BE2C (cell line): ENCODE measurements around the gene CDK12.
"Not testable (repeated sequence)": the region's sequence is repeated elsewhere in the genome, so short reads cannot be mapped to it uniquely, and the experiment has no call there.

Experiments
- DNase-seq: peaks from one replicate; pipeline ENCODE4 v3.0.0-alpha.2; 2020
- H3K27me3 ChIP-seq: fragments of 250-450 bp; sonication (Bioruptor Pico); 2 replicates; pipeline ENCODE4 v1.5.1; 2020; ENCODE audit warnings: mild to moderate bottlenecking
- H3K36me3 ChIP-seq: fragments of 250-450 bp; sonication (Bioruptor Pico); 2 replicates; pipeline ENCODE4 v1.5.1; 2020; ENCODE audit warnings: mild to moderate bottlenecking
- H3K4me1 ChIP-seq: fragments of 250-450 bp; sonication (Bioruptor Pico); 2 replicates; pipeline ENCODE4 v1.5.1; 2020
- H3K4me3 ChIP-seq: 2 replicates; pipeline ENCODE4 v1.5.1; 2011; ENCODE audit warnings: low read depth, low read length
- H3K9me3 ChIP-seq: fragments of 250-450 bp; sonication (Bioruptor Pico); 2 replicates; pipeline ENCODE4 v1.5.1; 2020
- CTCF ChIP-seq: IDR thresholded peaks from 2 replicates; pipeline ENCODE4 v1.5.1; 2012; ENCODE audit warnings: mild to moderate bottlenecking, low read depth, low read length

Gene CDK12

DNA sequence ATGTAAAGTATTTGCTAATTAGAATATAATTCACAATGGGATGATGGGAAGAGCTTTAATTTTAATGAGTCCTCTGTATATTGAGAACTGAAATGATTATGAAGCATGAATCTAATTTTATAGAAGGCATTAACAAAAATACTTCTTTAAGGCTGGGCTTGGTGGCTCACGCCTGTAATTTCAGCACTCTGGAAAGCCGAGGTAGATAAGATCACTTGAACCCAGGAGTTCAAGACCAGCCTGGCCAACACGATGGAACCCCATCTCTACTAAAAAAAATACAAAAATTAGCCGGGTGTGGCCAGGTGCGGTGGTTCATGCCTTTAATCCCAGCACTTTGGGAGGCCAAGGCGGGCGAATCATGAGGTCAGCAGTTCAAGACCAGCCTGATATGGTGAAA is 12.0 kb downstream of the CDK12 start:
- no peaks in the 10 kb centered on the region for H3K4me1 ChIP-seq
- TF ChIP-seq CTCF: no peak
- no peaks in the 10 kb centered on the region for H3K27me3 ChIP-seq
- no peak for DNase-seq
- no peak overlapping the region for H3K4me3 ChIP-seq
- peaks cover 54% of the 10 kb centered on the region for H3K36me3 ChIP-seq
- H3K9me3 ChIP-seq: no peaks in the 10 kb centered on the region

- DNase-seq, H3K4me1 ChIP-seq, H3K27me3 ChIP-seq, H3K4me3 ChIP-seq, H3K9me3 ChIP-seq: not testable (repeated sequence)
- H3K36me3 ChIP-seq: peaks cover 21% of the 10 kb centered on the region
Observed at GRCh38 chr17:39479631-39480030, 18.3 kb downstream of the CDK12 start.

DNA sequence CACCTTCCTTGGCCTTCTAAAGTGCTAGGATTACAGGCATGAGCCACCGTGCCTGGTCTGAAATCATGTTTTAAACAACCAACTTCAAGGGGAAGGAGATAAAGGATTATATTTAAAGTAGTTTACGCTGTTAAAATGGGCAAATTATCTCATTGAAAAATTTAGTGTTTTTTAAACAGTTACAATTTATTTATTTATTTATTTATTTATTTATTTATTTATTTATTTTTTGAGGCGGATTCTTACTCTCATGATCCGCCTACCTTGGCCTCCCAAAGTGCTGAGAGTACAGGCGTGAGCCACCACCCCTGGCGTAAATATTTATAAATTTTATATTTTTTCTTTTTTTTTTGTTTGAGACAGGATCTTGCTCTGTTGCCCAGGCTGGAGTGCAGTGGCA is 22.2 kb downstream of the CDK12 start:
- Histone ChIP-seq H3K4me3 (no peak overlapping the region), H3K9me3 (no peaks in the 10 kb centered on the region), H3K27me3 (no peaks in the 10 kb centered on the region), H3K4me1 (no peaks in the 10 kb centered on the region), H3K36me3 (peaks cover 11% of the 10 kb centered on the region)
- no peak for TF ChIP-seq CTCF
- no peak for DNase-seq

DNA sequence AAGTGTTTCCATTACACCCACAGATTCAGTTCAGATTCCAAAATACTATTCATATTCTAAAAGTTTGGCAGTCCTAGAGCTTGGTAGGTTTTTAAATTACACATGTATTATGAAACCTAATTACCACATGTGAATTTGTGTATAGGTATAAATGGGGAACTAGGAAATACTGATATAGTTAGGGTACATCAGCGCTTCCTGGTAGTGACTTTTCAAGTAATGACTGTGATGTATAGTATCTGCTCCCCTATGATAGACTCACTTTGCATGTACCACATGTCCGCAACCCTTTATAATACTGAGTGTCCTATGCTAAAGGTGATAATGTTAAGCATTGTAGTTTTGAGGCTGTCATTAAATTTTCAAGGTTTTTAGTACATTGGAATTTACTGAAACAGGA is 22.9 kb downstream of the CDK12 start:
- no peaks in the 10 kb centered on the region for H3K27me3 ChIP-seq
- H3K4me1 ChIP-seq: no peaks in the 10 kb centered on the region
- H3K4me3 ChIP-seq: no peak overlapping the region
- peaks cover 7% of the 10 kb centered on the region for H3K36me3 ChIP-seq
- no peak for DNase-seq
- TF ChIP-seq CTCF: no peak
- H3K9me3 ChIP-seq: no peaks in the 10 kb centered on the region

GRCh38 chr17:39485555-39485954 is 24.3 kb downstream of the CDK12 start:
- no peaks in the 10 kb centered on the region for H3K27me3 ChIP-seq
- no peak overlapping the region for H3K4me3 ChIP-seq
- no peaks in the 10 kb centered on the region for H3K4me1 ChIP-seq
- peaks cover 8% of the 10 kb centered on the region for H3K36me3 ChIP-seq
- TF ChIP-seq CTCF: no peak
- DNase-seq: no peak
- no peaks in the 10 kb centered on the region for H3K9me3 ChIP-seq

- no peak for TF ChIP-seq CTCF
- Histone ChIP-seq H3K4me3 (no peak overlapping the region), H3K36me3 (peaks cover 15% of the 10 kb centered on the region), H3K4me1 (no peaks in the 10 kb centered on the region), H3K9me3 (no peaks in the 10 kb centered on the region), H3K27me3 (no peaks in the 10 kb centered on the region)
- DNase-seq: no peak
Observed at GRCh38 chr17:39486242-39486641, 25.0 kb downstream of the CDK12 start.

GRCh38 chr17:39487490-39487889 is 26.2 kb downstream of the CDK12 start:
- H3K27me3 ChIP-seq, H3K4me1 ChIP-seq, DNase-seq, H3K4me3 ChIP-seq, H3K9me3 ChIP-seq: not testable (repeated sequence)
- H3K36me3 ChIP-seq: peaks cover 20% of the 10 kb centered on the region
